Vagina (tissue), 2 donors: ENCODE measurements around the gene CEBPE. TPM values are rescaled to one million over a fixed set of nuclear protein-coding genes. Genes with fewer than 3 reads are reported as not detected.

ENCODE experiments used
- DNase-seq, 2 donors: peaks; one replicate each; pipeline ENCODE4 v3.0.0-alpha.2; 2017; ENCODE audit errors: extremely low spot score in 2 of 2
- H3K27ac ChIP-seq: fragments of 200-600 bp; sonication (generic); one replicate; pipeline ENCODE4 v1.5.1; 2019
- H3K27me3 ChIP-seq: fragments of 200-600 bp; sonication (generic); one replicate; pipeline ENCODE4 v1.5.1; 2019
- H3K36me3 ChIP-seq, 2 donors: fragments of 200-600 bp; sonication (generic); one replicate each; pipeline ENCODE4 v1.5.1; 2017 to 2019
- H3K4me1 ChIP-seq: fragments of 200-600 bp; sonication (generic); one replicate; pipeline ENCODE4 v1.5.1; 2019
- H3K4me3 ChIP-seq, 2 donors: fragments of 200-600 bp; sonication (generic); 1 replicate in 1 of 2; 2 replicates in 1 of 2; pipeline ENCODE4 v1.5.1; 2016 to 2019
- H3K9me3 ChIP-seq: fragments of 200-600 bp; sonication (generic); one replicate; pipeline ENCODE4 v1.5.1; 2019
- CTCF ChIP-seq, 3 experiments: fragments of 450-650 bp in 2 of 3; fragments of 200-600 bp in 1 of 3; sonication (generic) in 1 of 3; IDR thresholded peaks; one replicate each; pipeline ENCODE4 v1.5.1; 2017 to 2019; ENCODE audit warnings: antibody characterized with exemption in 3 of 3, mild to moderate bottlenecking in 2 of 3, moderate library complexity in 2 of 3
- POLR2A ChIP-seq, 2 donors: fragments of 450-650 bp; IDR thresholded peaks; one replicate each; pipeline ENCODE4 v1.6.1; 2017; ENCODE audit warnings: antibody characterized with exemption in 2 of 2, mild to moderate bottlenecking in 2 of 2, moderate library complexity in 2 of 2
- POLR2AphosphoS5 ChIP-seq, 2 donors: sonication (generic); formaldehyde crosslinking; IDR thresholded peaks; one replicate each; pipeline ENCODE4 v1.9.0; 2017; ENCODE audit warnings: antibody characterized with exemption in 2 of 2, mild to moderate bottlenecking in 2 of 2, low read depth in 1 of 2; ENCODE audit not compliant: insufficient read depth in 1 of 2
- intact Hi-C: fragments of 100-400 bp; cut with DNase I; formaldehyde crosslinking; loops from one replicate; pipeline ENCODE4 v1.15.1; 2023
- total RNA-seq: library from RNA; depleted of rRNA; stranded (reverse); fragments of >200 nt; gene quantifications from one replicate; pipeline ENCODE4 v1.2.3, GENCODE V29; 2016

CEBPE gene
- total RNA-seq, 1 donor from 2014 or later: not detected

- Histone ChIP-seq H3K27ac (no peak overlapping the region), H3K4me3 (no peak overlapping the region)
Observed at GRCh38 chr14:23097786-23098185, 21.3 kb downstream of the CEBPE start.

GRCh38 chr14:23095196-23096108, 23.6 kb downstream of the CEBPE start, which contains the start of gene C14orf119:
Gene C14orf119, plus strand, starts transcription at chr14:23095505. Its CDS starts 2,154 bp downstream, at chr14:23097659.
- TF ChIP-seq CTCF (IDR thresholded peaks at IDR 0.05) (no peak), POLR2AphosphoS5 (IDR thresholded peaks at IDR 0.05; ENCODE audit: insufficient read depth in 1 of 2, low read depth in 1 of 2) (peak; percentile 81 to 96), POLR2A (IDR thresholded peaks at IDR 0.05) (peak in 1 of 2 donors; percentile 84)
- Histone ChIP-seq H3K27ac (peak within 1 kb of the TSS; percentile 99), H3K36me3 (peaks cover 0 to 18% of the 10 kb centered on the region in 2 donors), H3K27me3 (no peaks in the 10 kb centered on the region), H3K4me1 (peaks cover 42% of the 10 kb centered on the region), H3K9me3 (no peaks in the 10 kb centered on the region), H3K4me3 (peak within 1 kb of the TSS; percentile 88)
- intact Hi-C loops: no loop called here
- DNase-seq: peak; percentile 99 to 100

More at GRCh38 chr14:23097786-23098185, 21.3 kb downstream of the CEBPE start:
- intact Hi-C loops: no loop called here
- peak; percentile 79 to 85 for DNase-seq
- no peaks in the 10 kb centered on the region for H3K9me3 ChIP-seq
- peaks cover 32% of the 10 kb centered on the region for H3K4me1 ChIP-seq
- TF ChIP-seq POLR2AphosphoS5 (IDR thresholded peaks at IDR 0.05; ENCODE audit: insufficient read depth in 1 of 2, low read depth in 1 of 2): no peak
- TF ChIP-seq CTCF (IDR thresholded peaks at IDR 0.05): no peak
- no peak for TF ChIP-seq POLR2A (IDR thresholded peaks at IDR 0.05)
- peaks cover 0 to 5% of the 10 kb centered on the region in 2 donors for H3K36me3 ChIP-seq
- no peaks in the 10 kb centered on the region for H3K27me3 ChIP-seq

DNA sequence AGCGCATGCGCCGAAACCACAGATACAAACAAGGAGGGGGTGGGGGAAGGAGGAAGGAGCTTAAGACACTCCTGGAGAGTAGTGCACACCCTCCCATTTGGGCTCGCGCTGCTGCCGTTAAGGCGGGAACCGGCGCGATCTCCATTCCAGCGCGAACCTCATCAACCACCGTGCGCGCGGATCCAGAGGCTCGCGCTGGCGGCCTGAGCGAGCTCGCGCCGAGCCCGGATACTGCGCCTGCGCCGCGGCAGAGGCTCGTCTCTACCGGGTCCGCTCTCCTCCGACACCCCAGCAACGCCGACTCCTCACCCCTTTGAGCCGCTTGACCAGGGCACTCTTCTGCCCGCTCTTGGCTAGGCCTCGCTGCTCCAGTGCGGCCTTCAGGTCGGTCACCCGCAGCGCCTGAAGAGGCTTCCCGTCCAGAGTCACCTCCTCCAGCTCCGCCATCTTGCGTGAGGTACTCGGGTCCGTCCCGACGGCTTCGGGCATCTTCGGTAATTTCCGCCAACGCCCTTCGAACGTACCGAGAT, 24.3 kb downstream of the CEBPE start, which contains the start of gene ACIN1:
Gene ACIN1 (minus strand): TSS at position 471 of the 530 bp plus-strand sequence. CDS start 24 bp downstream, at position 447.
- TF ChIP-seq POLR2AphosphoS5 (IDR thresholded peaks at IDR 0.05; ENCODE audit: insufficient read depth in 1 of 2, low read depth in 1 of 2) (peak in 1 of 2 donors; percentile 98), CTCF (IDR thresholded peaks at IDR 0.05) (no peak), POLR2A (IDR thresholded peaks at IDR 0.05) (peak in 1 of 2 donors; percentile 90)
- Histone ChIP-seq H3K4me1 (peaks cover 42% of the 10 kb centered on the region), H3K4me3 (peak within 1 kb of the TSS; percentile 88), H3K27me3 (no peaks in the 10 kb centered on the region), H3K9me3 (no peaks in the 10 kb centered on the region), H3K27ac (peak within 1 kb of the TSS; percentile 99), H3K36me3 (peaks cover 3 to 25% of the 10 kb centered on the region in 2 donors)
- DNase-seq: peak in 1 of 2 donors; percentile 94
- intact Hi-C loops: no loop called here

DNA sequence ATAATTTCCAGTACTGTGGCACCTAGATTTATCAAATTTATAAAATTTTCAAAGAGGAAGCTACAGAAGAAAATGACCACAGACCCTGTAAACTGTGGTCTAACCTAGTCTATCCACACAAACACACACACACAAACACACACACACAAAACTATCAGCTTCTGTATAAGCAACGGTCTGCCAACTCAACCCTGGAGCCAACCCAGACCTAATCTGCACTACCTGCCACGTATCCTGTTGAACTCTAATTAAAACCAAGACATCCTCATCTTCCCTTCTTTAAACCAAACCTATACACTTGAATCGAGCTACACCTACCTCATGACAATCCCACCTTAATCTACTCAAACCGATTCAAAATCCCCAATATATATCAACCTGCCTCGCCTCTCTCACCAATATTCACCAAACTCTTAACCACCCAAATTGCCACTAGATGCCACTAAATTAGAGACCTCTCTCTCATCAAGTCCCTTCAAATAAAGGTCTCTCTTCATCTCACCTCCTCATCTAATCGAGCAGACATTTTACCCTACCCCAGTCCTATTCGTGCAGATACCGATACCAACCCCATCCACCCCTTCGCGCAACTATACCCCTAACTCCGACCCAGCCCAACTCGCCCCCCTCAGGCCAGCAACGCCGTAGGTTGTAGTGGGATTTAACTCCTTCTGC, 24.9 kb downstream of the CEBPE start:
- Histone ChIP-seq H3K36me3 (peaks cover 3 to 31% of the 10 kb centered on the region in 2 donors), H3K4me1 (peaks cover 42% of the 10 kb centered on the region), H3K9me3 (no peaks in the 10 kb centered on the region), H3K4me3 (peak overlapping the region; percentile 88), H3K27me3 (no peaks in the 10 kb centered on the region), H3K27ac (peak overlapping the region; percentile 99)
- TF ChIP-seq CTCF (IDR thresholded peaks at IDR 0.05): no peak
- no peak for TF ChIP-seq POLR2A (IDR thresholded peaks at IDR 0.05)
- no peak for TF ChIP-seq POLR2AphosphoS5 (IDR thresholded peaks at IDR 0.05; ENCODE audit: insufficient read depth in 1 of 2, low read depth in 1 of 2)
- intact Hi-C loops: no loop called here
- DNase-seq: peak; percentile 37 to 77
